Adrenal gland (tissue), 12 donors: Measurements from ENCODE around the gene ZC3H8. TPM values are rescaled to one million over a fixed set of nuclear protein-coding genes. Genes with fewer than 3 reads are reported as not detected.

Source experiments
- DNase-seq, 7 donors: peaks; one replicate each; pipeline ENCODE4 v3.0.0-alpha.2; 2019 to 2020
- H3K27ac ChIP-seq, 5 donors: fragments of 200-600 bp; sonication (generic) in 4 of 5; 1 replicate in 3 of 5; 2 replicates in 2 of 5; pipeline versions ENCODE4 v1.5.1 to v1.8.0; 2016 to 2020; ENCODE audit warnings: mild to moderate bottlenecking in 1 of 5
- H3K27me3 ChIP-seq: fragments of 200-600 bp; 2 replicates; pipeline ENCODE4 v1.8.0; 2021
- H3K36me3 ChIP-seq, 2 donors: fragments of 200-600 bp; replicated peaks in 1 of 2; 1 replicate in 1 of 2; 2 replicates in 1 of 2; pipeline versions ENCODE4 v1.5.1 to v1.8.0; 2018 to 2022
- H3K4me1 ChIP-seq, 2 donors: fragments of 200-600 bp; replicated peaks in 1 of 2; 1 replicate in 1 of 2; 2 replicates in 1 of 2; pipeline versions ENCODE4 v1.5.1 to v1.8.0; 2018 to 2021
- H3K4me3 ChIP-seq, 4 donors: fragments of 200-600 bp; sonication (generic) in 3 of 4; one replicate each; pipeline ENCODE4 v1.5.1; 2016 to 2018
- H3K9me3 ChIP-seq, 3 donors: fragments of 200-600 bp; sonication (generic) in 1 of 3; replicated peaks in 1 of 3; 1 replicate in 2 of 3; 2 replicates in 1 of 3; pipeline versions ENCODE4 v1.5.1 to v1.8.0; 2016 to 2021
- POLR2A ChIP-seq, 2 donors: fragments of 450-650 bp; IDR thresholded peaks; one replicate each; pipeline ENCODE4 v1.6.1; 2017; ENCODE audit warnings: antibody characterized with exemption in 2 of 2, mild to moderate bottlenecking in 2 of 2, moderate library complexity in 1 of 2
- whole genome bisulfite sequencing, 4 donors: extraction: QIAGEN DNeasy Blood & Tissue Kit in 2 of 4; methylation state at CpG; one replicate each; pipeline versions ENCODE4 v1.1.5 to v1.1.7; 2013 to 2017; 5-methylcytosine and 5-hydroxymethylcytosine counted together
- intact Hi-C, 2 donors: fragments of 100-400 bp; cut with DNase I; formaldehyde crosslinking; loops; one replicate each; pipeline versions ENCODE4 v1.14.1 to v1.15.0; 2022 to 2023
- polyA plus RNA-seq, 3 donors: library from polyadenylated mRNA; stranded (reverse); fragments of 200-250 nt in 2 of 3; fragments of 350-450 nt in 1 of 3; fragmentation: Illumina TruSeq in 1 of 3; extraction: RNeasy Lipid Tissue Mini Kit (QIAGEN cat#74804) in 1 of 3; gene quantifications; one replicate each; pipeline ENCODE4 v1.2.3, GENCODE V29; 2013 to 2014
- total RNA-seq, 9 donors: library from RNA; depleted of rRNA in 4 of 9; stranded (reverse); fragments of >200 nt in 4 of 9; fragments of 120-200 nt in 1 of 9; fragmentation: NEBNext Ultra II Directional in 1 of 9; extraction: Animal tissue kit (Norgen Biotek cat#: 25700) in 1 of 9; gene quantifications; one replicate each; pipeline versions ENCODE4 v1.1.0 to v1.2.4, GENCODE V29; 2013 to 2023
- TF ChIP-seq, protein P1 (sequence below), 6 experiments: fragments of 450-650 bp in 4 of 6; fragments of 200-600 bp in 2 of 6; sonication (generic) in 1 of 6; IDR thresholded peaks; 1 replicate in 5 of 6; 2 replicates in 1 of 6; pipeline versions ENCODE4 v1.5.1 to v1.8.0; 2016 to 2021; ENCODE audit warnings: antibody characterized with exemption in 6 of 6, mild to moderate bottlenecking in 2 of 6, moderate library complexity in 1 of 6
- donor health status: healthy with polysubstance abuse.
- donor health status: Bipolar disorder and iron deficiency.
- donor health status: DM: yes; HTN: yes; CAD: no.
- donor health status: DM: no; HTN: no; CAD: no.
- donor health status: DM: no; HTN: no; CAD: no.
- donor health status: DM: yes; HTN: yes; CAD: no.

The ZC3H8 gene
- total and polyA plus RNA-seq, 12 donors, result 0.85 to 17.4 (median 7.6) TPM

DNA sequence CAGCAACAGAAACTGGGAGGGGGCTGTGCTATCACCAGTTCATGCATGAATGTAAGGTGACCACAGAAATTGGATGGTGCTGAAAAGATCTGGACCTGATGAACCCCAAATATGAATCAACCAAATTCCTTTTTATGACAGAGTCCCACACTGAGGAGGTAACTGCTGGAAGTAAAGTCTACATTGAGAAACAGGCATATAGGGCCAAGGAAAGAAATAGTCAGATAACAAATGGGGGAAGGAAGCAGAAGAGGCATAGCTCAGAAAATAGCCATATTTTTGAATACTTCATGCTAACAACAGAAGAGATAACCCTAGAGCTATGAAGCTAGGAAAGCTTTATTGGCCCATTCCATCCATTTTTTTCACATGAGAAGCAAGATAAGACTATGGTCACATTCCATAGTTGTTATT lies 46.3 kb upstream of the ZC3H8 start:
- DNase-seq, result no peak
- Histone ChIP-seq H3K4me3 (no peak overlapping the region), H3K9me3 (no peaks in the 10 kb centered on the region), H3K27me3 (no peaks in the 10 kb centered on the region), H3K4me1 (peaks cover 0 to 4% of the 10 kb centered on the region in 2 donors), H3K36me3 (no peaks in the 10 kb centered on the region), H3K27ac (peak overlapping the region in 2 of 5 donors; percentile 10 to 35)
- intact Hi-C loops, result no loop called here
- TF ChIP-seq, protein P1, sequence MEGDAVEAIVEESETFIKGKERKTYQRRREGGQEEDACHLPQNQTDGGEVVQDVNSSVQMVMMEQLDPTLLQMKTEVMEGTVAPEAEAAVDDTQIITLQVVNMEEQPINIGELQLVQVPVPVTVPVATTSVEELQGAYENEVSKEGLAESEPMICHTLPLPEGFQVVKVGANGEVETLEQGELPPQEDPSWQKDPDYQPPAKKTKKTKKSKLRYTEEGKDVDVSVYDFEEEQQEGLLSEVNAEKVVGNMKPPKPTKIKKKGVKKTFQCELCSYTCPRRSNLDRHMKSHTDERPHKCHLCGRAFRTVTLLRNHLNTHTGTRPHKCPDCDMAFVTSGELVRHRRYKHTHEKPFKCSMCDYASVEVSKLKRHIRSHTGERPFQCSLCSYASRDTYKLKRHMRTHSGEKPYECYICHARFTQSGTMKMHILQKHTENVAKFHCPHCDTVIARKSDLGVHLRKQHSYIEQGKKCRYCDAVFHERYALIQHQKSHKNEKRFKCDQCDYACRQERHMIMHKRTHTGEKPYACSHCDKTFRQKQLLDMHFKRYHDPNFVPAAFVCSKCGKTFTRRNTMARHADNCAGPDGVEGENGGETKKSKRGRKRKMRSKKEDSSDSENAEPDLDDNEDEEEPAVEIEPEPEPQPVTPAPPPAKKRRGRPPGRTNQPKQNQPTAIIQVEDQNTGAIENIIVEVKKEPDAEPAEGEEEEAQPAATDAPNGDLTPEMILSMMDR (IDR thresholded peaks at IDR 0.05), result no peak
- TF ChIP-seq POLR2A (IDR thresholded peaks at IDR 0.05), result no peak

DNA sequence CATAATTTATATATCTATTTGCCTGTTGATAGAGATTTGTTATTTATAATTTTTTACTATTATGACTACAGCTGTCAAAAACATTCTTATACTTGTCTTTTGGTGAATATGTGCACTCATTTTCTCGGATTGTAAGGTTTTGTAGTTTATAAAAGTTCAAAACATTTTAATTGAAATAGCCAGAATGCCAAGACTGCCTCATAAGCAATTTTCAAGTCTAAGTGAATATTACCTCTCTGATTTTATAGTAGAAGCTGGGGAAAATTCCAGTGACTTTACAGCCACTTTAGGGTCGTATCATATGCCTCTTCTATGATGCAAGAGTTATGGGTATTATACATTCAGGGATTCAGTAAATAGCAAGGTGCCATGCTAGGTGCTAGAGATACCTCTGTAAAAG lies 41.6 kb upstream of the ZC3H8 start:
- no peaks in the 10 kb centered on the region for H3K27me3 ChIP-seq
- 85 to 91% (median 90%) methylated on average over 2 of the region's 2 CpGs for WGBS, 4 donors
- no peak for TF ChIP-seq POLR2A (IDR thresholded peaks at IDR 0.05)
- TF ChIP-seq, protein P1 (IDR thresholded peaks at IDR 0.05), result no peak
- DNase-seq, result no peak
- H3K27ac ChIP-seq, result no peak overlapping the region
- intact Hi-C loops, result no loop called here
- no peaks in the 10 kb centered on the region for H3K9me3 ChIP-seq
- H3K4me3 ChIP-seq, result no peak overlapping the region
- peaks cover 4 to 10% of the 10 kb centered on the region in 2 donors for H3K4me1 ChIP-seq
- H3K36me3 ChIP-seq, result no peaks in the 10 kb centered on the region

- Histone ChIP-seq H3K9me3 (no peaks in the 10 kb centered on the region), H3K27ac (no peak overlapping the region), H3K4me3 (no peak overlapping the region), H3K4me1 (peaks cover 0 to 10% of the 10 kb centered on the region in 2 donors), H3K27me3 (no peaks in the 10 kb centered on the region), H3K36me3 (no peaks in the 10 kb centered on the region)
- WGBS, 4 donors, result 63 to 80% (median 70%) methylated on average over 5 of the region's 5 CpGs
- intact Hi-C loops, result no loop called here
- TF ChIP-seq, protein P1 (IDR thresholded peaks at IDR 0.05), result no peak
- no peak for TF ChIP-seq POLR2A (IDR thresholded peaks at IDR 0.05)
- DNase-seq, result no peak
Measured at GRCh38 chr2:112295407-112296078, 40.7 kb upstream of the ZC3H8 start.

- no peak overlapping the region for H3K27ac ChIP-seq
- no peak for TF ChIP-seq POLR2A (IDR thresholded peaks at IDR 0.05)
- TF ChIP-seq, protein P1 (IDR thresholded peaks at IDR 0.05), result no peak
- H3K4me1 ChIP-seq, result peaks cover 0 to 10% of the 10 kb centered on the region in 2 donors
- intact Hi-C loops, result no loop called here
- H3K9me3 ChIP-seq, result no peaks in the 10 kb centered on the region
- 88 to 94% (median 91%) methylated on average over 8 of the region's 8 CpGs for WGBS, 4 donors
- no peaks in the 10 kb centered on the region for H3K36me3 ChIP-seq
- DNase-seq, result no peak
- no peaks in the 10 kb centered on the region for H3K27me3 ChIP-seq
- H3K4me3 ChIP-seq, result no peak overlapping the region
Measured at GRCh38 chr2:112293636-112294401, 39.0 kb upstream of the ZC3H8 start.
